Lower lobe of right lung (tissue), 2 donors: ENCODE results near the gene DNM3. TPM values are rescaled to one million over a fixed set of nuclear protein-coding genes. Genes with fewer than 3 reads are reported as not detected.

Experiments used
- ATAC-seq, 2 donors: fragments of 200-7000 bp; cut with Tn5 transposase; one replicate each; pipeline ENCODE4 v1.9.1; 2020 to 2022; ENCODE audit warnings: mild to moderate bottlenecking in 2 of 2, moderate library complexity in 2 of 2
- DNase-seq: peaks from one replicate; pipeline ENCODE4 v3.0.0-alpha.2; 2020
- H3K27ac ChIP-seq: fragments of 200-600 bp; one replicate; pipeline ENCODE4 v1.8.0; 2022
- H3K27me3 ChIP-seq: fragments of 200-600 bp; one replicate; pipeline ENCODE4 v1.8.0; 2022; ENCODE audit warnings: low read depth
- H3K36me3 ChIP-seq: fragments of 200-600 bp; one replicate; pipeline ENCODE4 v1.8.0; 2022; ENCODE audit warnings: mild to moderate bottlenecking
- H3K4me1 ChIP-seq: fragments of 200-600 bp; one replicate; pipeline ENCODE4 v1.8.0; 2022
- H3K4me3 ChIP-seq: fragments of 200-600 bp; one replicate; pipeline ENCODE4 v1.8.0; 2022; ENCODE audit warnings: mild to moderate bottlenecking
- H3K9me3 ChIP-seq: fragments of 200-600 bp; one replicate; pipeline ENCODE4 v1.8.0; 2022
- CTCF ChIP-seq: fragments of 200-600 bp; IDR thresholded peaks from one replicate; pipeline ENCODE4 v1.8.0; 2022; ENCODE audit warnings: antibody characterized with exemption, mild to moderate bottlenecking
- intact Hi-C: fragments of 100-400 bp; cut with DNase I; formaldehyde crosslinking; loops from one replicate; pipeline ENCODE4 v1.11.0; 2022
- total RNA-seq: library from RNA; stranded (reverse); fragmentation: NEBNext Ultra II Directional; extraction: Animal tissue kit (Norgen Biotek cat#: 25700); gene quantifications from one replicate; pipeline ENCODE4 v1.2.1, GENCODE V29; 2021
- donor health status: DM: no; HTN: yes; CAD: no; lungs with severe emphysema.

Gene DNM3
- total RNA-seq, 1 donor from 2014 or later, result 12.4 TPM

- Histone ChIP-seq H3K27me3 (no peaks in the 10 kb centered on the region), H3K27ac (no peak overlapping the region), H3K36me3 (no peaks in the 10 kb centered on the region), H3K4me1 (no peaks in the 10 kb centered on the region), H3K4me3 (no peak overlapping the region), H3K9me3 (no peaks in the 10 kb centered on the region)
- TF ChIP-seq CTCF, result no peak
- ATAC-seq (no peak), DNase-seq (no peak)
- intact Hi-C loops, result no loop called here
Measured at GRCh38 chr1:172095846-172096245, 254.5 kb downstream of the DNM3 start.

GRCh38 chr1:172105230-172105629, 263.9 kb downstream of the DNM3 start:
- Histone ChIP-seq H3K4me3 (no peak overlapping the region), H3K4me1 (peaks cover 5% of the 10 kb centered on the region), H3K9me3 (no peaks in the 10 kb centered on the region), H3K36me3 (no peaks in the 10 kb centered on the region), H3K27me3 (no peaks in the 10 kb centered on the region), H3K27ac (no peak overlapping the region)
- TF ChIP-seq CTCF, result no peak
- DNase-seq (no peak), ATAC-seq (no peak)
- intact Hi-C loops, result no loop called here

GRCh38 chr1:172107316-172107975, 266.1 kb downstream of the DNM3 start:
- no peak overlapping the region for H3K4me3 ChIP-seq
- H3K9me3 ChIP-seq, result no peaks in the 10 kb centered on the region
- H3K27me3 ChIP-seq, result no peaks in the 10 kb centered on the region
- ATAC-seq, result no peak
- intact Hi-C loops, result no loop called here
- H3K27ac ChIP-seq, result no peak overlapping the region
- H3K4me1 ChIP-seq, result peaks cover 5% of the 10 kb centered on the region
- no peaks in the 10 kb centered on the region for H3K36me3 ChIP-seq
- DNase-seq, result no peak
- TF ChIP-seq CTCF, result no peak

GRCh38 chr1:172108161-172108893, 267.0 kb downstream of the DNM3 start:
- no peak for TF ChIP-seq CTCF
- no peaks in the 10 kb centered on the region for H3K9me3 ChIP-seq
- DNase-seq (no peak), ATAC-seq (no peak)
- intact Hi-C loops, result no loop called here
- H3K4me3 ChIP-seq, result no peak overlapping the region
- no peak overlapping the region for H3K27ac ChIP-seq
- H3K4me1 ChIP-seq, result peaks cover 5% of the 10 kb centered on the region
- H3K36me3 ChIP-seq, result no peaks in the 10 kb centered on the region
- no peaks in the 10 kb centered on the region for H3K27me3 ChIP-seq

GRCh38 chr1:172109359-172109758, 268.1 kb downstream of the DNM3 start:
- DNase-seq, result no peak
- Histone ChIP-seq H3K4me1 (peaks cover 5% of the 10 kb centered on the region), H3K4me3 (no peak overlapping the region), H3K9me3 (no peaks in the 10 kb centered on the region), H3K27ac (no peak overlapping the region), H3K36me3 (no peaks in the 10 kb centered on the region), H3K27me3 (no peaks in the 10 kb centered on the region)
- intact Hi-C loops, result no loop called here
- no peak for TF ChIP-seq CTCF
- no peak for ATAC-seq
